ENCODE results near the gene ZSCAN30. TPM values are rescaled to one million over a fixed set of nuclear protein-coding genes. Genes with fewer than 3 reads are reported as not detected.

ZSCAN30 gene
- polyA plus RNA-seq, 4 donors = 26.6 to 66.3 (median 43.7) TPM

DNA sequence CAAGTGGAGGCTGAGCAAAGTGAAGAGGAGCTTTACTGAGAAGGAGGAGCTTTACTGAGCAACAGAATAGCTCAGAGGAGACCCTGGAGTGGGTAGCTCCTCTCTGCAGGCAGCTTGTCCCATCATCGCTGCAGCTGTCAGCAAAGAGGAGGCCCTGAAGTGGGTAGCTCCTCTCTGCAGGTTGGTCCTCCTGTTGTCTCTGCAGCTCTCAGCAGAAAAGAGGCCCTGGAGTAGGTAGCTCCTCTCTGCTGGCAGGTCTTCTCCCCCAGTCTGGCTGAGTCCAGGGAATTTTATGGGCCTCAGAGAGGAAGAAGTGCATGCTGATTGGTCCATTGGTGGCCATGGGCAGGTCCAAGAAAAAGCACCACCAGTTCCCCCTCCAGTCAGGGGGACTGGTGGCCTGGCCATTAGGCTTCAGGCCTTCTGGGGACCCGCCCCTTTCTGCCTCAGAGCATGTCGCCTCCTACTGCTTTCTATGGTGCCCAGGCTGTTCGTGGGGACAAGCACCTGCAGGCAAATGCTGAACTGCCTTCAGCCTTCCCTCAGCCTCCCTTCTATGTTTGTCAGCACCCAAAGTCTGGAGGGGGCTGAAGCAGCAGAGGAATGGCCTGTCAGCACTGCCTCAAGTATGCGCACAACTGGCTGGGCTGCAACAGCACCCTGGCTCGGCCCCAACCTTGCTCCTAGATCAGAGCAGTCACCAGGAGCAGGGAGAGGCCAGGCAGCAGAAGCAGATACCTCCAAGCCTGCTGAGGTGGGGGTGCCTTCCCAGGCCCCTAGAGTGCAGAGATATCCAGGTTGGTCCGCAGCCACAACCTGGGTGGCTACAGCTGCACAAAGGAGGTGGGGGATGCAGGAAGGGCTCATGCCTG is 5.9 kb downstream of the ZSCAN30 start:
- DNase-seq (ENCODE audit: low read depth in 4 of 4, low spot score in 2 of 4) = no peak

DNA sequence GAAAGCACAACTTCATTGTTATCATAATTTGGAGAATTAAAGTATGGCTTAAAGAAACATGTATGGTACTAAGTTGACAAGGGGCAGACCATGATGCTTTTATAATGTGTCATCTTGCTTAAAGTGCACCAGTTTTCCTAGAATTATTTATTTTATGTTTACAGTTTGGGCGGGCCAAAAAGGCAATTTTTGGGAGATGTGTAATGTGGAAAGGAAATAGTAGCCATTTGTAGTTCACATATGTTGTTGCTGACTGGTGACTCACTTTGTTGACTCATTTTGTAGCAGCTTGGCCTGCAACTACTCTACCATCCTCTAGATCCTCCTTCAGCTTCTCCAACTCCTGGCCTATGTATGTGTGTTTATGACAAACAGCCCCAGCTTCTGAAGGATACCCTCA is 7.7 kb downstream of the ZSCAN30 start:
- DNase-seq (ENCODE audit: low read depth in 4 of 4, low spot score in 2 of 4) = no peak

GRCh38 chr18:35278969-35279368 is 11.1 kb downstream of the ZSCAN30 start:
- no peak for DNase-seq (ENCODE audit: low read depth in 4 of 4, low spot score in 2 of 4)

- DNase-seq (ENCODE audit: low read depth in 4 of 4, low spot score in 2 of 4) = no peak
Measured at GRCh38 chr18:35278085-35278484, 11.9 kb downstream of the ZSCAN30 start.

DNA sequence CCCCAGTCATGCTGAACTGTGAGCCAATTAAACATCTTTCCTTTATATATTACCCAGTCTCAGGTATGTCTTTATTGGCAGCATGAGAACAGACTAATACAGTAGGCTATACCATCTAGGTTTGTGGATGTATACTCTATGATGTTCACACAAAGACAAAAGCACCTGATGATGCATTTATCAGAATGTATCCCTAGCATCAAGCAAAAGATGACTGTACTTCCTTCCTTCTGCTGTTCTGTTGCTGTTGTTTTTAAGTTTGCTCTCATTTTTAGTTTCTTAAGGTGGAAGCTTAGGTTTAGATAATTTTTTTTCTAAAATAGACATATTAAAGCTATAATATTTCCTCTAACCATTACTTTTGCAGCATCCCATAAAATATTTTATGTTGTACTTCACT is 12.4 kb downstream of the ZSCAN30 start:
- DNase-seq (ENCODE audit: low read depth in 4 of 4, low spot score in 2 of 4) = no peak

- DNase-seq (ENCODE audit: low read depth in 4 of 4, low spot score in 2 of 4) = no peak
Measured at GRCh38 chr18:35276267-35276666, 13.8 kb downstream of the ZSCAN30 start.

DNA sequence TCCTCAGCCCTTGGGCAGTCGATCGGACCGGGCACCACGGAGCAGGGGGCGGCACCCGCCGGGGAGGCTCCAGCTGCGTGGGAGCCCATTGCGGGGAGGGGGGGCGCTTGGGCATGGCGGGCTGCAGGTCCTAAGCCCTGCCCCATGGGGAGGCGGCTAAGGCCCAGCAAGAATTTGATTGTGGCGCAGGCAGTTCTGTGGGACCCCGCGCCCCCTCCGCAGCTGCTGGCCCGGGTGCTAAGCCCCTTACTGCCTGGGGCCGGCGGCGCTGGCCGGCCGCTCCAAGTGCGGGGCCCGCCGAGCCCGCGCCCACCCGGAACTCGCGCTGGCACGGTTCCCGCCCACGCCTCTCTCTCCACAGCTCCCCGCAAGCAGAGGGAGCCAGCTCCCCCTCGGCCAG is 18.4 kb downstream of the ZSCAN30 start:
- DNase-seq (ENCODE audit: low read depth in 4 of 4, low spot score in 2 of 4) = no peak

DNA sequence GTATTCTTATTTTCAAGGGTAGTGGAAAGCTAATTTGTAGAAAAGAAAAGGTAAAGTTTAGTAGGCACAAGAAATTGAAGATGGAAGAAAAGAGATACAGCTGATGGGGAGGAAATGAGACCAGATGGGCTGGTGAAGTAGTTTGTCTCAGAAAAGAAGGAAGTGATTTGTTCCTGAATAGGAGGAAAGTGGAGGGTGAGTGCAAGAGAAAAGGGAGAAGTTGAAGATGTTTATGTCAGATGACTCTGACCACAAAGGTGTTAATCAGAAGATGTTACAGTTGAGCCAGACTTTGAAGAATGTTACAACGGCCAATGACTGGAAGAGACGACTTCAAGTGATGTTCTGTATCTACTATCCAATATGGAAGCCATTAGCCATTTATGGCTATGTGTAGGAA is 21.2 kb downstream of the ZSCAN30 start:
- DNase-seq (ENCODE audit: low read depth in 4 of 4, low spot score in 2 of 4) = no peak

- peak in 1 of 4 donors; percentile 14 for DNase-seq (ENCODE audit: low read depth in 4 of 4, low spot score in 2 of 4)
Measured at GRCh38 chr18:35267809-35268208, 22.2 kb downstream of the ZSCAN30 start.

- peak; percentile 58 to 74 (median 70) for DNase-seq (ENCODE audit: low read depth in 4 of 4, low spot score in 2 of 4)
Measured at GRCh38 chr18:35267161-35267651, 22.8 kb downstream of the ZSCAN30 start.

DNA sequence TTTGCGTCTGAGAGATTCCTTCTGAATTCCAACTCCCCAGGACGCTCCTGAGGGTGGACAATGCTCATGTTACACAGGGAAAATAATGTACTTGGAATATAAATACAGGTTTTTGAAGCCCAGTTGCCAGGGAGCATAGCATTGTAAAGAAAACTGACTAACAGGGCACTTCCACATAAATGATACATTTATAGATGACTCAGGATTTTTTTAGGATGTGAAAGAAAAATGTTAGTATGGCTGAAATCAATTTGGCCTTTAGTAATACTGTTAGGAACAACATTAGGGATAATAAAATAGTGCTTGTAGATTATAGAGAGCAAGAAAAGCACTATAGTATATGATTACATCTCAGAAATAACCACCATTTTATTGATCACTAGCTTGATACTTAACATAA is 25.6 kb downstream of the ZSCAN30 start:
- no peak for DNase-seq (ENCODE audit: low read depth in 4 of 4, low spot score in 2 of 4)

- no peak for DNase-seq (ENCODE audit: low read depth in 4 of 4, low spot score in 2 of 4)
Measured at GRCh38 chr18:35256947-35257346, 33.1 kb downstream of the ZSCAN30 start.

- no peak for DNase-seq (ENCODE audit: low read depth in 4 of 4, low spot score in 2 of 4)
Measured at GRCh38 chr18:35253655-35254287, 36.3 kb downstream of the ZSCAN30 start.

GRCh38 chr18:35252466-35252865 is 37.6 kb downstream of the ZSCAN30 start:
- no peak for DNase-seq (ENCODE audit: low read depth in 4 of 4, low spot score in 2 of 4)

DNA sequence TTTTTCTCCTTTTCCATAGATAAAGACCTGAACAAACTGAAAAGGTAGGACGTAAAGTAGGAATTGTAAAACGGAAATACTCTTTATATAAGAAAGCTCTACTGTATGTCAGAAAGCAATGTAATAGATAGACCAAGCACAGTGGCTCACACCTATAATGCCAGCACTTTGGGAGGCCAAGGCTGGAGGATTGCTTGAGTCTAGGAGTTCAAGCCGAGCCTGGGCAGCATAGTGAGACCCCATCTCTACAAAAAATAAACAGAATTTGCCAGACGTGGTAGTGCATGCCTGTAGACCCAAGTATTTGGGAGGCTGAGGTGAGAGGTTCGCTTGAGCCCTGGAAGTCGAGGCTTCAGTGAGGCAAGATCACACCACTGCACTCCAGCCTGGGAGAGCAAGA is 41.6 kb downstream of the ZSCAN30 start:
- no peak for DNase-seq (ENCODE audit: low read depth in 4 of 4, low spot score in 2 of 4)

DNA sequence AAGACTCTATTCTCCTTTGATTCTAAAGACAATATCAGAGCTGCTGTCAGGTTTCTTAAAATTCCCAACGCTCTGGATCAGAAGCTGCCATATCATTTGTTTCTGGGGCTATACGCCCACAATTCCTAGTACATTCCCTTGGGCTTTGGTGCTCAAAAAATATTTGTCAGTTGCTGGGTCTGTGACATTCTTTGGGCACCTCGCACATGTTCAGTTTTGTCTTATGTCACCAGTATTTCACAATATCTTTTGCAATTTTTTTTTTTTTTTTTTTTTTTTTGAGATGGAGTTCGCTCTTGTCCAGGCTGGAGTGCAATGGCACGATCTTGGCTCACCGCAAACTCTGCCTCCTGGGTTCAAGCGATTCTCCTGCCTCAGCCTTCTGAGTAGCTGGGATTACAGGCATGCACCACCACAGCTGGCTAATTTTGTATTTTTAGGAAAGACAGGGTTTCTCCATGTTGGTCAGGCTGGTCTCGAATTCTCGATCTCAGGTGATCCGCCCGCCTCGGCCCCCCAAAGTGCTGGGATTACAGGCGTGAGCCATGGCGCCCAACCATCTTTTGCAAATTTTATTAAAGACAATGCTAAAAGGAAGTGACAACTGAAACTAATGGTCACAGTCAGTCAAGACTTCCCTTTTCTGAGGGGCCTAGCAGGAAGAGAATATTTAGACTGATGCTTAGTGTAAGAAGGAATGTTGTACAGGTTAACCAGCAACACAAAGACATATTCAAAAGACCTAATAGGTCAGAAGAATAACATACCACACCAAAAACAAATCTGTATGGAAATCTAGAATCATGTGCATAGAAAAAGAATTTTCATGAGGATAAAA is 42.4 kb downstream of the ZSCAN30 start:
- DNase-seq (ENCODE audit: low read depth in 4 of 4, low spot score in 2 of 4) = no peak

GRCh38 chr18:35246831-35247230 is 43.2 kb downstream of the ZSCAN30 start:
- no peak for DNase-seq (ENCODE audit: low read depth in 4 of 4, low spot score in 2 of 4)

GRCh38 chr18:35245719-35246317 is 44.2 kb downstream of the ZSCAN30 start:
- no peak for DNase-seq (ENCODE audit: low read depth in 4 of 4, low spot score in 2 of 4)

GRCh38 chr18:35244671-35245070 is 45.4 kb downstream of the ZSCAN30 start:
- DNase-seq (ENCODE audit: low read depth in 4 of 4, low spot score in 2 of 4) = no peak

DNA sequence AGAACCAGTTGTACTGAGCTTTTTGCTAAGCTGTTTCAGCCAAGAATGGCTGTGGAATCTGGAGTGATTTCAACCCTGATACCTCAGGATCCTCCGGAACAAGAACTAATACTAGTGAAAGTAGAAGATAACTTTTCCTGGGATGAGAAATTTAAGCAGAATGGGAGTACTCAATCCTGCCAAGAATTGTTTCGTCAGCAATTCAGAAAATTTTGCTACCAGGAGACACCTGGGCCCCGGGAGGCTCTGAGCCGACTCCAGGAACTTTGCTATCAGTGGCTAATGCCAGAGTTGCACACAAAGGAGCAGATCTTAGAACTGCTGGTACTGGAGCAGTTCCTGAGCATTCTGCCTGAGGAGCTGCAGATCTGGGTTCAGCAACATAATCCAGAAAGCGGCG is 47.6 kb downstream of the ZSCAN30 start:
- no peak for DNase-seq (ENCODE audit: low read depth in 4 of 4, low spot score in 2 of 4)

- peak in 2 of 4 donors; percentile 24 to 59 for DNase-seq (ENCODE audit: low read depth in 4 of 4, low spot score in 2 of 4)
Measured at GRCh38 chr18:35241448-35241804, 48.6 kb downstream of the ZSCAN30 start.

Data from left renal cortex interstitium (tissue), 4 donors.